ENCODE measurements around the gene MAPRE3.

The MAPRE3 gene

GRCh38 chr2:26938399-26939118 lies 31.9 kb upstream of the MAPRE3 start:
- ChIA-PET CTCF (no interaction called here), POLR2A (ENCODE audit: low non-redundant PET) (no interaction called here)
- H3K27ac ChIP-seq, result no peak overlapping the region
- no peak for DNase-seq (ENCODE audit: low spot score)
- TF ChIP-seq CTCF (conservative IDR thresholded peaks at IDR 0.05; ENCODE audit: low read depth), result no peak

- CTCF ChIA-PET, result interaction anchor here (0.6 to 4.5 kb wide), 3 partner anchors 21 to 157 kb away, joined by 3 to 23 read pairs (median 8); no protein-coding TSS in a partner anchor
- POLR2A ChIA-PET (ENCODE audit: low non-redundant PET), result no interaction called here
- no peak for DNase-seq (ENCODE audit: low spot score)
- TF ChIP-seq CTCF (conservative IDR thresholded peaks at IDR 0.05; ENCODE audit: low read depth), result no peak
- H3K27ac ChIP-seq, result no peak overlapping the region
Measured at GRCh38 chr2:26940001-26940400, 30.4 kb upstream of the MAPRE3 start.

GRCh38 chr2:26941486-26941885 lies 29.0 kb upstream of the MAPRE3 start:
- CTCF ChIA-PET, result interaction anchor here (2.0 to 4.5 kb wide), 2 partner anchors 18 to 95 kb away, joined by 5 to 23 read pairs; no protein-coding TSS in a partner anchor

GRCh38 chr2:26942543-26943295 lies 27.7 kb upstream of the MAPRE3 start:
- no peak overlapping the region for H3K27ac ChIP-seq
- DNase-seq (ENCODE audit: low spot score), result peak; percentile 53
- ChIA-PET CTCF (interaction anchor here (0.8 to 4.5 kb wide), 8 partner anchors 10 to 96 kb away, joined by 3 to 23 read pairs (median 4); no protein-coding TSS in a partner anchor), POLR2A (ENCODE audit: low non-redundant PET) (no interaction called here)
- peak; percentile 66 for TF ChIP-seq CTCF (conservative IDR thresholded peaks at IDR 0.05; ENCODE audit: low read depth)

More at GRCh38 chr2:26941486-26941885, 29.0 kb upstream of the MAPRE3 start:
- no peak for TF ChIP-seq CTCF (conservative IDR thresholded peaks at IDR 0.05; ENCODE audit: low read depth)
- DNase-seq (ENCODE audit: low spot score), result peak; percentile 62
- no peak overlapping the region for H3K27ac ChIP-seq
- POLR2A ChIA-PET (ENCODE audit: low non-redundant PET), result interaction anchor here (0.6 kb wide), 1 partner anchor 1395 kb away, joined by 3 read pairs; no protein-coding TSS in a partner anchor

- ChIA-PET CTCF (interaction anchor here (0.5 kb wide), 1 partner anchor 14 kb away, joined by 3 read pairs; no protein-coding TSS in a partner anchor), POLR2A (ENCODE audit: low non-redundant PET) (no interaction called here)
- H3K27ac ChIP-seq, result no peak overlapping the region
- no peak for DNase-seq (ENCODE audit: low spot score)
- no peak for TF ChIP-seq CTCF (conservative IDR thresholded peaks at IDR 0.05; ENCODE audit: low read depth)
Measured at GRCh38 chr2:26945991-26946750, 24.3 kb upstream of the MAPRE3 start.

Measured in RWPE1 (cell line).